H1 (cell line): Measurements from ENCODE around the gene NDUFAF8. TPM values are rescaled to one million over a fixed set of nuclear protein-coding genes. Genes with fewer than 3 reads are reported as not detected.

Experiments
- CTCF ChIA-PET: fragments of 300-600 bp; sonication (Branson Sonifier 250); formaldehyde crosslinking; loops from one replicate; lab custom pipeline; 2021; ENCODE audit not compliant: partially characterized antibody; lab: Charles Lee
- POLR2A ChIA-PET: fragments of 300-600 bp; sonication (Branson Sonifier 250); formaldehyde crosslinking; loops from one replicate; lab custom pipeline; 2021; ENCODE audit warnings: inconsistent platforms; ENCODE audit not compliant: partially characterized antibody; lab: Charles Lee
- DNase-seq, 2 experiments: peaks; one replicate each; pipeline versions ENCODE4 v3.0.0 to v3.0.0-alpha.2; 2010 to 2022; ENCODE audit warnings: low spot score in 2 of 2, low read depth in 1 of 2, mixed read lengths in 1 of 2
- FAIRE-seq: peaks from 2 replicates; lab custom pipeline; 2011; peaks lifted over from hg19 to GRCh38; lab: Jason Lieb, UNC
- H2AFZ ChIP-seq: 2 replicates; pipeline ENCODE4 v1.8.1; 2012; ENCODE audit warnings: low read length, inconsistent platforms
- H2AK5ac ChIP-seq: 2 replicates; pipeline ENCODE4 v1.6.1; 2013; ENCODE audit warnings: low read depth, low read length
- H2BK120ac ChIP-seq: replicated peaks from 2 replicates; pipeline ENCODE3; 2013; ENCODE audit warnings: low read depth, low read length, inconsistent platforms
- H2BK12ac ChIP-seq: 2 replicates; pipeline ENCODE4 v1.6.1; 2013; ENCODE audit warnings: low read depth, low read length
- H2BK15ac ChIP-seq: 2 replicates; pipeline ENCODE4 v1.6.1; 2013; ENCODE audit warnings: low read length
- H2BK20ac ChIP-seq: 2 replicates; pipeline ENCODE4 v1.6.1; 2013; ENCODE audit warnings: low read length
- H2BK5ac ChIP-seq: 2 replicates; pipeline ENCODE4 v1.6.1; 2013; ENCODE audit warnings: low read depth, low read length
- H3K14ac ChIP-seq: 2 replicates; pipeline ENCODE4 v1.6.1; 2013; ENCODE audit warnings: inconsistent platforms; ENCODE audit not compliant: insufficient read length
- H3K18ac ChIP-seq: 2 replicates; pipeline ENCODE4 v1.6.1; 2013; ENCODE audit warnings: low read length; ENCODE audit errors: extremely low read depth
- H3K23ac ChIP-seq: 2 replicates; pipeline ENCODE4 v1.6.1; 2013; ENCODE audit warnings: inconsistent platforms; ENCODE audit not compliant: insufficient read length
- H3K23me2 ChIP-seq: 2 replicates; pipeline ENCODE4 v1.6.1; 2013; ENCODE audit warnings: low read depth, low read length
- H3K27ac ChIP-seq: 2 replicates; pipeline ENCODE4 v1.6.1; 2011; ENCODE audit warnings: low read depth, low read length, inconsistent platforms
- H3K27me3 ChIP-seq, 4 experiments: replicated peaks in 1 of 4; 1 replicate in 1 of 4; 2 replicates in 3 of 4; pipeline versions ENCODE4 v1.6.1 to v1.8.1; 2011 to 2013; ENCODE audit warnings: low read length in 3 of 4, mild to moderate bottlenecking in 3 of 4, inconsistent platforms in 2 of 4, mixed read lengths in 2 of 4, moderate library complexity in 1 of 4; ENCODE audit not compliant: control insufficient read depth in 3 of 4, insufficient read depth in 3 of 4; ENCODE audit errors: extremely low read depth in 1 of 4
- H3K36me3 ChIP-seq, 4 experiments: 2 replicates each; pipeline versions ENCODE4 v1.6.1 to v1.8.1; 2011 to 2013; ENCODE audit warnings: mild to moderate bottlenecking in 4 of 4, low read length in 3 of 4, moderate library complexity in 2 of 4, control low read depth in 1 of 4, inconsistent platforms in 1 of 4; ENCODE audit not compliant: insufficient read depth in 4 of 4, control insufficient read depth in 2 of 4
- H3K4ac ChIP-seq: replicated peaks from 2 replicates; pipeline ENCODE3; 2013; ENCODE audit warnings: low read length, low read depth, mixed read lengths, inconsistent platforms; ENCODE audit not compliant: insufficient read length
- H3K4me1 ChIP-seq, 4 experiments: replicated peaks in 1 of 4; 1 replicate in 1 of 4; 2 replicates in 3 of 4; pipeline versions ENCODE4 v1.6.1 to v1.8.1; 2011 to 2013; ENCODE audit warnings: low read length in 3 of 4, inconsistent platforms in 2 of 4, mixed read lengths in 1 of 4; ENCODE audit not compliant: insufficient read depth in 4 of 4, control insufficient read depth in 3 of 4
- H3K4me2 ChIP-seq, 2 experiments: 2 replicates each; pipeline versions ENCODE4 v1.6.1 to v1.8.1; 2011 to 2013; ENCODE audit warnings: low read depth in 2 of 2, low read length in 2 of 2, control low read depth in 1 of 2, inconsistent platforms in 1 of 2, mild to moderate bottlenecking in 1 of 2; ENCODE audit not compliant: insufficient read depth in 1 of 2
- H3K4me3 ChIP-seq, 4 experiments: fragments of 200-600, 300-600 bp in 1 of 4; sonication (generic), shearing (Covaris generic), sonication (Bioruptor Twin) in 1 of 4; 2 replicates each; pipeline versions ENCODE4 v1.5.1 to v1.8.1; 2011 to 2016; ENCODE audit warnings: low read length in 4 of 4, low read depth in 3 of 4, control low read depth in 2 of 4, inconsistent platforms in 2 of 4, mild to moderate bottlenecking in 2 of 4, mixed read lengths in 1 of 4, moderate library complexity in 1 of 4; ENCODE audit not compliant: insufficient read depth in 2 of 4; ENCODE audit errors: extremely low read depth in 1 of 4
- H3K56ac ChIP-seq: replicated peaks from 2 replicates; pipeline ENCODE3; 2013; ENCODE audit warnings: low read depth, mild to moderate bottlenecking, mixed read lengths, low read length, inconsistent platforms; ENCODE audit not compliant: insufficient read length
- H3K79me1 ChIP-seq: 2 replicates; pipeline ENCODE4 v1.6.1; 2013; ENCODE audit warnings: low read depth, low read length, control low read depth
- H3K79me2 ChIP-seq, 2 experiments: 2 replicates each; pipeline versions ENCODE4 v1.6.1 to v1.8.1; 2012 to 2013; ENCODE audit warnings: low read length in 2 of 2, mild to moderate bottlenecking in 2 of 2, inconsistent platforms in 1 of 2; ENCODE audit not compliant: insufficient read depth in 2 of 2, control insufficient read depth in 1 of 2
- H3K9ac ChIP-seq, 4 experiments: replicated peaks in 1 of 4; 1 replicate in 1 of 4; 2 replicates in 3 of 4; pipeline versions ENCODE4 v1.6.1 to v1.8.1; 2011 to 2013; ENCODE audit warnings: low read depth in 3 of 4, low read length in 3 of 4, control low read depth in 2 of 4, mild to moderate bottlenecking in 2 of 4, moderate library complexity in 2 of 4, inconsistent platforms in 1 of 4; ENCODE audit errors: extremely low read depth in 1 of 4
- H3K9me3 ChIP-seq, 2 experiments: 2 replicates each; pipeline versions ENCODE4 v1.6.1 to v1.8.1; 2012 to 2013; ENCODE audit warnings: mild to moderate bottlenecking in 2 of 2, moderate library complexity in 2 of 2, control low read depth in 1 of 2, inconsistent platforms in 1 of 2, low read depth in 1 of 2, low read length in 1 of 2, mixed read lengths in 1 of 2; ENCODE audit not compliant: insufficient read depth in 2 of 2
- H4K20me1 ChIP-seq, 2 experiments: replicated peaks in 1 of 2; 2 replicates each; pipeline versions ENCODE3 to v1.8.1; 2011 to 2013; ENCODE audit warnings: inconsistent platforms in 2 of 2, low read length in 2 of 2, mild to moderate bottlenecking in 1 of 2; ENCODE audit not compliant: insufficient read depth in 2 of 2, control insufficient read depth in 1 of 2
- H4K5ac ChIP-seq: 2 replicates; pipeline ENCODE4 v1.6.1; 2013; ENCODE audit warnings: low read length, low read depth, mixed read lengths, inconsistent platforms; ENCODE audit not compliant: insufficient read length
- H4K8ac ChIP-seq: 2 replicates; pipeline ENCODE4 v1.8.0; 2013; ENCODE audit warnings: mild to moderate bottlenecking, moderate library complexity, low read length, inconsistent platforms; ENCODE audit not compliant: insufficient read depth; ENCODE audit errors: extremely low read depth
- H4K91ac ChIP-seq: replicated peaks from 2 replicates; pipeline ENCODE3; 2013; ENCODE audit warnings: low read length, mixed read lengths, inconsistent platforms; ENCODE audit not compliant: insufficient read length
- E2F6 ChIP-seq: IDR thresholded peaks from 2 replicates; pipeline ENCODE4 v1.6.1; 2012; ENCODE audit warnings: inconsistent platforms
- SIRT6 ChIP-seq: IDR thresholded peaks from one replicate; pipeline ENCODE4 v1.7.1; 2012; ENCODE audit warnings: low read length, inconsistent platforms
- SP2 ChIP-seq: IDR thresholded peaks from 2 replicates; pipeline ENCODE4 v1.6.1; 2012; ENCODE audit warnings: mild to moderate bottlenecking, low read length, inconsistent platforms
- whole genome bisulfite sequencing, 2 experiments: shearing (Covaris generic) in 1 of 2; methylation state at CpG; one replicate each; pipeline versions ENCODE4 v1.1.6 to v1.1.7; 2013 to 2015; ENCODE audit warnings: low lambda C conversion rate in 2 of 2, mixed read lengths in 2 of 2, inconsistent platforms in 1 of 2, low coverage in 1 of 2, missing lambda C conversion rate in 1 of 2; ENCODE audit not compliant: insufficient replicate concordance in 2 of 2, insufficient coverage in 1 of 2, insufficient read length in 1 of 2; ENCODE audit errors: extremely low coverage in 1 of 2, missing lambda C conversion rate in 1 of 2; 5-methylcytosine and 5-hydroxymethylcytosine counted together
- polyA plus RNA-seq, 7 experiments: library from polyadenylated mRNA; depleted of rRNA in 3 of 7; stranded (reverse) in 5 of 7; unstranded in 2 of 7; fragments of >200 nt in 5 of 7; fragments of 200-250 nt in 2 of 7; gene quantifications; 1 replicate in 5 of 7; 2 replicates in 1 of 7; 4 replicates in 1 of 7; pipeline versions ENCODE4 v1.2.1 to v1.2.3, GENCODE V29; 2011 to 2013; ENCODE audit warnings: missing spikeins in 2 of 7, mixed read lengths in 2 of 7
- total RNA-seq: library from RNA; stranded (reverse); fragmentation: NEBNext Ultra II Directional; extraction: Animal tissue kit (Norgen Biotek cat#: 25700); gene quantifications from 2 replicates; pipeline ENCODE4 v1.2.1, GENCODE V29; 2021

NDUFAF8 gene
- total and polyA plus RNA-seq, 2 of the 8 experiments (the other 6 are each of a cell fraction or from before 2014, with no cell fraction given): 48.9 to 91.1 TPM

GRCh38 chr17:81229666-81229920 lies 9.5 kb upstream of the NDUFAF8 start:
- Histone ChIP-seq H4K5ac (no peak overlapping the region), H2BK20ac (no peak overlapping the region), H3K79me2 (no peaks in the 10 kb centered on the region), H3K4me2 (no peak overlapping the region), H3K4me3 (no peak overlapping the region), H3K9me3 (no peaks in the 10 kb centered on the region; a peak in 1 of 4 replicates), H3K56ac (no peak overlapping the region), H4K8ac (no peak overlapping the region), H4K20me1 (peaks cover 0 to 9% of the 10 kb centered on the region in 2 experiments), H4K91ac (no peak overlapping the region), H2BK120ac (no peak overlapping the region), H3K4ac (no peak overlapping the region), H3K9ac (no peak overlapping the region), H2AK5ac (no peak overlapping the region), H3K23ac (no peak overlapping the region), H2BK5ac (no peak overlapping the region), H3K14ac (no peak overlapping the region), H2BK12ac (no peak overlapping the region), H3K36me3 (peaks cover 0 to 18% (median 4%) of the 10 kb centered on the region in 4 experiments; a peak in 5 of 8 replicates), H3K27ac (no peak overlapping the region), H3K4me1 (no peaks in the 10 kb centered on the region), H3K23me2 (no peaks in the 10 kb centered on the region), H3K18ac (no peak overlapping the region), H3K79me1 (no peaks in the 10 kb centered on the region; the same call in 1 of the 2 replicates), H2AFZ (no peak overlapping the region), H3K27me3 (no peaks in the 10 kb centered on the region), H2BK15ac (no peak overlapping the region)
- POLR2A ChIA-PET: interaction anchor here (1.0 to 1.7 kb wide), 4 partner anchors 9 to 279 kb away, joined by 3 to 10 read pairs (median 3); partner anchors contain the start of genes NDUFAF8 and TEPSIN
- no peak for FAIRE-seq
- CTCF ChIA-PET: interaction anchor here (0.6 to 1.7 kb wide), 10 partner anchors 10 to 1601 kb away, joined by 3 to 7 read pairs (median 3); partner anchors contain the start of genes NDUFAF8 and TEPSIN
- WGBS, 2 experiments: 94% methylated on average over 14 of the region's 14 CpGs; no CpG with 5 or more reads in 1 of the 2 experiments
- no peak for DNase-seq
- TF ChIP-seq SP2 (no peak), E2F6 (no peak), SIRT6 (no peak)
